IPS-18a (cell line): ENCODE results near the gene CFP.

Source experiments
- H3K27ac ChIP-seq: one replicate; pipeline ENCODE4 v1.5.1; 2013; ENCODE audit warnings: low read length
- H3K27me3 ChIP-seq: one replicate; pipeline ENCODE4 v1.6.1; 2013; ENCODE audit warnings: mild to moderate bottlenecking, low read length; ENCODE audit not compliant: control insufficient read depth, insufficient read depth
- H3K36me3 ChIP-seq: one replicate; pipeline ENCODE4 v1.6.1; 2013; ENCODE audit warnings: low read depth, low read length; ENCODE audit not compliant: control insufficient read depth
- H3K4me1 ChIP-seq: one replicate; pipeline ENCODE4 v1.6.1; 2013; ENCODE audit warnings: low read depth, low read length; ENCODE audit not compliant: control insufficient read depth
- H3K4me3 ChIP-seq: one replicate; pipeline ENCODE4 v1.5.1; 2013; ENCODE audit warnings: low read length
- H3K9ac ChIP-seq: one replicate; pipeline ENCODE4 v1.6.1; 2013; ENCODE audit warnings: mild to moderate bottlenecking, low read length, moderate library complexity
- H3K9me3 ChIP-seq: one replicate; pipeline ENCODE4 v1.6.1; 2013; ENCODE audit warnings: low read depth, low read length; ENCODE audit not compliant: control insufficient read depth

Gene CFP

GRCh38 chrX:47579537-47579936 is 50.2 kb downstream of the CFP start:
- peaks cover 3% of the 10 kb centered on the region for H3K9me3 ChIP-seq
- H3K27me3 ChIP-seq = no peaks in the 10 kb centered on the region
- no peak overlapping the region for H3K4me3 ChIP-seq
- H3K9ac ChIP-seq = no peak overlapping the region
- H3K36me3 ChIP-seq = no peaks in the 10 kb centered on the region
- no peaks in the 10 kb centered on the region for H3K4me1 ChIP-seq
- no peak overlapping the region for H3K27ac ChIP-seq

DNA sequence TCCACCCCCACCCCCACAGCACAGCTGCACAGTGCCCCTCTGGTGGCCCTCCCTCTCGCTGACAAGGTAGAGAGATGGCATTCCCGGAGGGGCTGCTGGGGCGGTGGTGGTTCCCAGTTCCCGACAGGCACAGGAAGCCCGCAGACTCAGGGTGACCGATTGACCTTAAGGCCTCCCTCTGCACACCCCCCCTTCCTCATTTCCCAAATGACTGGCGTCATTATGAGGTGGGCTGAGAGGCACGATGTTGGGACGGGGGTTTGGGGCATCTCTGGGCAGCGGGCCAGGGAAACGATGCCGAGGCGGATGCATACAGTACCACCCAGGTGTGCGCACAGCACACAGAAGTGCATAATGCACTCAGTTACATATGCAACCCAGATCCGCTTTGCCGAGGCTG is 51.0 kb downstream of the CFP start:
- Histone ChIP-seq H3K27ac (no peak overlapping the region), H3K27me3 (no peaks in the 10 kb centered on the region), H3K9ac (no peak overlapping the region), H3K4me3 (no peak overlapping the region), H3K36me3 (no peaks in the 10 kb centered on the region), H3K4me1 (no peaks in the 10 kb centered on the region), H3K9me3 (no peaks in the 10 kb centered on the region)

GRCh38 chrX:47577901-47578300 is 51.8 kb downstream of the CFP start:
- Histone ChIP-seq H3K27ac (no peak overlapping the region), H3K4me1 (peaks cover 3% of the 10 kb centered on the region), H3K9me3 (no peaks in the 10 kb centered on the region)

GRCh38 chrX:47577424-47577823 is 52.3 kb downstream of the CFP start:
- H3K9ac ChIP-seq = no peak overlapping the region
- no peaks in the 10 kb centered on the region for H3K36me3 ChIP-seq
- peaks cover 3% of the 10 kb centered on the region for H3K4me1 ChIP-seq
- H3K27me3 ChIP-seq = no peaks in the 10 kb centered on the region
- no peak overlapping the region for H3K27ac ChIP-seq
- no peaks in the 10 kb centered on the region for H3K9me3 ChIP-seq
- no peak overlapping the region for H3K4me3 ChIP-seq

More at GRCh38 chrX:47577901-47578300, 51.8 kb downstream of the CFP start:
- Histone ChIP-seq H3K36me3 (no peaks in the 10 kb centered on the region), H3K4me3 (no peak overlapping the region), H3K9ac (no peak overlapping the region), H3K27me3 (no peaks in the 10 kb centered on the region)

GRCh38 chrX:47576021-47576898 is 53.5 kb downstream of the CFP start:
- Histone ChIP-seq H3K9me3 (no peaks in the 10 kb centered on the region), H3K9ac (no peak overlapping the region), H3K27me3 (no peaks in the 10 kb centered on the region), H3K36me3 (no peaks in the 10 kb centered on the region), H3K4me1 (peaks cover 3% of the 10 kb centered on the region), H3K4me3 (no peak overlapping the region), H3K27ac (no peak overlapping the region)

- Histone ChIP-seq H3K4me3 (peak overlapping the region; percentile 51), H3K4me1 (peaks cover 3% of the 10 kb centered on the region), H3K9me3 (no peaks in the 10 kb centered on the region), H3K27me3 (no peaks in the 10 kb centered on the region), H3K36me3 (peaks cover 2% of the 10 kb centered on the region), H3K9ac (peak overlapping the region; percentile 60), H3K27ac (no peak overlapping the region)
Observed at GRCh38 chrX:47574547-47575301, 55.0 kb downstream of the CFP start.

GRCh38 chrX:47574076-47574546 is 55.6 kb downstream of the CFP start:
- Histone ChIP-seq H3K9ac (peak overlapping the region; percentile 60), H3K9me3 (no peaks in the 10 kb centered on the region), H3K4me1 (peaks cover 3% of the 10 kb centered on the region), H3K36me3 (peaks cover 8% of the 10 kb centered on the region), H3K27ac (peak overlapping the region; percentile 30), H3K27me3 (no peaks in the 10 kb centered on the region), H3K4me3 (peak overlapping the region; percentile 51)

- Histone ChIP-seq H3K36me3 (peaks cover 9% of the 10 kb centered on the region), H3K4me1 (peaks cover 3% of the 10 kb centered on the region), H3K27ac (peak overlapping the region; percentile 30), H3K27me3 (no peaks in the 10 kb centered on the region), H3K9me3 (no peaks in the 10 kb centered on the region), H3K9ac (peak overlapping the region; percentile 60), H3K4me3 (peak overlapping the region; percentile 51)
Observed at GRCh38 chrX:47573341-47574075, 56.2 kb downstream of the CFP start.
